ENCODE data around the gene ASTN2. TPM values are rescaled to one million over a fixed set of nuclear protein-coding genes. Genes with fewer than 3 reads are reported as not detected.

The ASTN2 gene
- polyA plus RNA-seq, 1 donor: 4.5 TPM

DNA sequence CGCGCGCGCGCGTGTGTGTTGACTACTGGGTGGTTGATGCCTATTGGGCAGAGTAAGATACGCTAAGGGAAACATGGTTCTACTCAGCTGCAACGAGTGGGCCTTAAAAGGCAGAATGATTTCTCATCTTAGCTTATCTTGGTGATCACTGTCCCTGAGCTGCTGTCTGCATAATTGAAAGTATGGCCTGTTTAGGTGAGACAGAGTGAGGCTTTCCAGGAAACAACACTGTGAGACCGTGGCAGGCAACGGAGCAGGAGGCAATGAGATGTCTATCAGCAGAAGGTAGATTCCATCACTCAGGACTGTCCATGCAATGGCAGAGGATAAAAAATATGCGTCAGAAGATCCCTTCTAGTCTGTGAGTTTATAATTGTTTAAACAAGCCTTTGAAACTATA, 450.6 kb downstream of the ASTN2 start:
- no peak for DNase-seq (ENCODE audit: low read depth)

DNA sequence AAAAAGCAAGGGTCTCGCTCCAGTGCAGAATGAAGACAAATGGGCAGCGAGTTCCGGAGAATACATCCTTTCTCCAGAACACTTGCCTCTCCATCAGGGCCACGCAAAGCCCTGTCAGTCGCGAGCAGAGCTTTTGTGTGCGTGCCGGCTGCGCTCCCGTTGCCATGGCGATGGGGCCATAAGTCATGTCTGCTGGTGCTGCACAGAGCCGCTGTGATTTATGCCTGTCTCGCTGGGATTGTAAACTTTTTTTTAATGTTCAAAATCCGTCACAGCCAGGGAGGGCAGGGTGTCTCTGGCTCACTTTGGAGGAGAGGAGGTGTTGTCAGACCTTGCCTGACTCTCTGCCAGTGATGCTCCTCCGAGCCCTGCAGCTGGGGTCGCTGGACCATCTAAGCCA, 455.0 kb downstream of the ASTN2 start:
- DNase-seq (ENCODE audit: low read depth): no peak

DNA sequence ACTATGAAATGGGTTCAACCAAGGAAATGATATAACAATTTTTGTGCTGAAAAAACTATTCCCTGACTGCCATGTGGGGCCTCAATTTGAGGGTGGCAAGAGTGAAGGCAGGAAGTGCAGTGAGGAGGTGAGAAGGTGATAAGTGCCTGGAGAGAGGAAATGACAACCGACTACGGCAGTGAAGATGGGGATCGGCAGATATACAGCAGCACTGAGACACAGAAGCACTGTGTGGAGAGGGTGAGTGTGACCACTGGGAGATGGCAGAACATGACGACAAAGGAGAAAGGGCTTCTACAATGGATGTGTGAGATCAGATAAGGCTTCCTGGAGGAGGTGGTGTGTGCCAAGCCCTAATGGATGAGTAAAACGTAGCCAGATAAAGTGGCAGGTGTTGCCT, 456.0 kb downstream of the ASTN2 start:
- DNase-seq (ENCODE audit: low read depth): no peak

DNA sequence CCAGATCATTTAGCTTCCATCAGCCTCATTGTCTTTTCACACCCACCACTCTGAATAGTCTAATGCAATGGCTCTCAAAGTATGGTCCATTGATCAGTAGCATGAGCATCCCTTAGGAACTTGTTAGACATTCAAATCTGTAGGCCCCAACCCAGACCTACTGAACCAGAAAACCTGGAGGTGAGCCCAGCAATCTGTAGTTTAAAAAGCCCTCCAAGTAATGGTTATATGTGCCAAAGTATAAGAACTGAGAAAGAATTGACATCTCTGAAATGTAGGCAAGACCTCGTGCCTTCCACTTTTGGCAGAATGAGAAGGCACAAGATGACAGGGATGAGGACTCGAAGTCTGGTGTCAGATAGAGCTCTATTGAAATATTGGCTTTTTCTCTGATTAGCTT, 460.1 kb downstream of the ASTN2 start:
- no peak for DNase-seq (ENCODE audit: low read depth)

DNA sequence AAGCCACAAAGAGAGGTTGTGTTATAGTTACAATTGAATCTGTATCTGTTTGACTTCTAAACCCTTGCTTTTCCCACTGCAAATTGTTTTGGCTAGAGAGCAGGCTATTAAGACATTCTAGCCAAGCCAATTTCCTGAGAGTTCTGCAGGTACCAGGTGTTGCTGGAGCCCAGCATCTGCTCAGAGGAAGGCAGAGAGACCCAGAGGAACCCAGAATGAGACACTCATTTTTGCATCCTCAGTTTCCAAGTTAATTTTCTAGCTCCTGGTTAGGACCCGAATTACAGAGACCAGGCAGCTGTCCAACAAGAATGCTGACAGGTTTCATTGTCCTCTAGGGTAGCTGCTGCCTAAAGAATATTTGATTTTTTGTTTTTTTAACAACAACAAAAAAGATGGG, 461.6 kb downstream of the ASTN2 start:
- no peak for DNase-seq (ENCODE audit: low read depth)

DNA sequence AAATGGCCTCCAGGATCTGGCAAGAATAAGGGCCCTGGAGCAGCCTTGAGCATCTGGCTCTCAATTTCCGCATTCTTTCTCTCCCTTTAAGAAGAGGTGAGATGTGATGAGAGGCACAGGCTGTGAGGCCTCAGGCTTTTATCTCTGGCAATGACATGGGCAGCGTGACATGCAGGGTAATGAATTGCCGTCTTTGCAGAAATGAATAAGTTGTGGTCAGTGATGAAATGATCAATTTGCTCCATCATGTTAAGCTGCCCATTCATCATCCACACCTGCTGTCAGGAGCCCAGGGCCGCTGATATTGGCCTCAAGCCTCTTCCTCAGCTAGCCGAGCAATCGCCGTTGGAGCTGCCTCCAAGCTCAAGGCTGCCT, 462.4 kb downstream of the ASTN2 start:
- DNase-seq (ENCODE audit: low read depth): no peak

DNA sequence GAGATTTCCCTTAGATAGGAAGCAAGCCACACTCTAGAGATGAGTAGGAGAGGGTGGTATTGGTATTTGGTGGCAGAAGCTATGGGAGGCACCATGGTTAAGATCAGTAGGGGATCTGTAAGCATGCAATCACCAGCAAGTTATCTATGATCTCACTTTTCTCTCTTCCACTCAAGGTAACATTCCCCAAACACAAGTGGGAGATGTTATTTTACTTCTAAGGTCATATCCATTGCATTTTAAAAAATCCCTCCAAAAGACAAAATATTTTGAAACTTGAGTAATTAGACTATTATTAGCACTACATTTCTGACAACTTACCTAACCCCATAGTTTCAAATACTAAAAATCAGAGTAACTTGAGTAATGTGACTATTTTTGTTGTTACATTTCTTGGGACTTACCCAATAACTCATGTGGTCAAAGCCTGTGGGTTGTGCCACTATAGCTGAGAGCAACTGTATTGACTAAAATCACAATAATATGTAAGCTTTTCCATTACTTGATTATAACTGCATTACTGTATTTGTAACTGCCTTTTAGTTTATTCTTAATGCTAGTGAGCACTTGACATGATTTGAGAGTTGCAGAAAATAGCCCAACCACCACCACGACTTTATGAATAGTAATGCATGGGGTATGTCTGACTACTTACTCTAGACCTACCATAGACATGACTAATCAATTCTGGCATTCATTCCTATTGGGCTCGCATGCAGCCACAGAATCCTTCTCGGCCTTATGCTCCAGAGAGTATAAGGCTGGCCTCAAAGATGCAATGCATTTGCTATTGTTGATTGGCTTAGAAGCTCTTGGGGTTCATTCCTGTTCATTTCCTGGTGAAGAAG, 463.0 kb downstream of the ASTN2 start:
- no peak for DNase-seq (ENCODE audit: low read depth)

DNA sequence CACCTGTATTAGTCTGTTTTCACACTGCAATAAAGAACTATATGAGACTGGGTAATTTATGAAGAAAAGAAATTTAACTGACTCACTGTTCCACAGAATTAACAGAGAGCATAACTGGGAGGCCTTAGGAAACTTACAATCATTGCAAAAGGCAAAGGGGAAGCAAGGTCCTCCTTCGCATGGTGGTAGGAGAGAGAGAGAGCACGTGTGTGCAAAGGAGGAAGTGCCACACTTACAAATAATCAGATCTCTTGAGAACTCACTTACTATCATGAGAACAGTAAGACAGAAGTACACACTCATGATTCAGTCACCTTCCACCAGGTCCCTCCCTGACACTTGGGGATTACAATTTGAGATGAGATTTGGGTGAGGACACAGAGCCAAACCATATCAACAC, 469.0 kb downstream of the ASTN2 start:
- DNase-seq (ENCODE audit: low read depth): no peak

DNA sequence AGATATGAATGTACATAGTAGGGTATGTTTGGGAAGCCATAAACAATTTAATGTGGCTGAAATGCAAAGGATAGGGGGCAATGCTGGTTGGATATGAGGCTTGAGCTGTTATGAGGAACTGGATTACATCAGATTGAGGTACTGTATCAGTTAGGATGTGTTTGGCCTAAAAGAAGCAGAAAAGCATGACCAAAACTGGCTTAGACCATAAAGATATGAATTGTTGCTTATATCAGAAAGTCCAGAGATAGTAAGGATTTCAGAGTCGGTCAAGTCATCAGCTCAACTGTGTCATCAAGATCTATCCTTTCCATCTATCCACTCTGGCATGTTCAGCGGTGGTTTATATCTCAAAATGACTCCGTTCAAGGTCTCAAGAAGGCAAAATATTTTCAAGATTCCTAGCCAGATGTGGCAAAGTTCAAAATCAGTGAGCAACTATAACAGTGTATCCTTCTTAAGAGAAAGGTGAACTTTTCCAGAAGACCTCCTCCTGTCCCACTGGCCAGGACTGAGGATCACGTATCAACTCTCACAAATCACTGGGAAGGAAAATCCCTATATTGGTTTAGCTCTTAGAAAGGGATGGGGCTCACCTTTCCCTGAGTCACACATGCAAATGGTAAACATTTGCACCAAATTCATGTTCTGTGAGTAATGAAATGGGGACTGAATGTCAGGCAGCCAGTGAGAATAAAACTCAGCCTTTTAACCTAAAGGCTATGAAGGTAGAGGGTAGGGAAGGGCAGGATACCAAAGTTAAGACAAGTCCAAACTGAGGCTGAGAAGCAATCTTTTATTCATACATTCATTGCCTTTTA, 469.9 kb downstream of the ASTN2 start:
- no peak for DNase-seq (ENCODE audit: low read depth)

DNA sequence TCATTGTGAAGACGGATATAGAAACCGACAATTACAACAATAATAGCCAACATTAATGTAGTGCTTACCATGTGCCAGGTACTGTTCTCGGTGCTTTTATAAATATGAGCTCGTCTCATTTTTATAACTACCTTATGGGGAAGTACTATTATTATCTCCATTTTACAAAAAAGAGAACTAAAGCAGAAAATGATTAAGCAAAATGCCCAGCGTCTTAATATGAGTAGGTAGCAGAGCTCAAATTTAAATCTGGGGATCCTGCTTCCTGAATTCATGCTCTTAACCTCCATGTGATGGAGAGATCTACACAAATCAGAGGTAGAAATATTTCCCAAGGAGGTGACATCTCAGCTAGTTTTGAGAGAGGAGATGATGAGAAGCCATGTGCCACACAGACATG, 470.9 kb downstream of the ASTN2 start:
- DNase-seq (ENCODE audit: low read depth): no peak

DNA sequence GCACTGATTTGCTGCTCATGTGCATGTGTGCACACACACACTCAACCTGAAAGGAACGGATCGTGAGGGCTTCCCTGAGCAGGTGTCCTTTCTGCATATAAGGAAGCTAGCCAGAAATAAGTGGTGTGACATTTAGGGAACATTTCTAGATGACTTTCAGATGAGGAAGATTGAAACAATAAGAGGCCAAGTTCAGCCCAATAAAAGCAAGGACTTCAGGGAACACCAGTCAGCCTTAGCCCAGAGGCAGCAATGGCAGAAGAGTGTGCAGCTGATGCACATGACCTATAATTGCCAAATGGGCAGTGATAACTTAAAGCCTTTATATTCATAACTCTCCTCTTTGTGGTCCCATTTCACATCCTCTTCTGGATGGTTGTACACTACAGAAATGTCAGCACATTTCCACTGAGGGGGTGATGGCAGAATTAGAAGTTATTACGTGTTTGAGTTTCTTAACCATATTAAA, 472.2 kb downstream of the ASTN2 start:
- no peak for DNase-seq (ENCODE audit: low read depth)

DNA sequence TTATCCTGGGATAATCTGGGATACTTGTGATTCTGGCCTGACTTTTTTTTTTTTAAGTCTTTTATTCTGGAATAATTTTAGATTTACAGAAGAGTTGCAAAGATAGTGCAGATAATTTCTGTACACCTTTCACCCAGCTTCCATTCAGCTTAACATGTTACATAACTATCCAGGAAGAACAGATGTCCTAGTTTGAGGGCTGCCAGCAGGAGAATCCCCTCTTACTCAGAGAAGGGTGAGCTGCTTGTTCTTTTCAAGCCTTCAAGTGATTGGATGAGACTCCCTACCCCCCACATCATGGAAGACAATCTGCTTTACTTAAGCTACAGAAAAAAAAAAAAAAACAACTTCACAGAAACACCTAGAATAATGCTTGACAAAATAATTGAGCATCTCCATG, 473.6 kb downstream of the ASTN2 start:
- no peak for DNase-seq (ENCODE audit: low read depth)

DNA sequence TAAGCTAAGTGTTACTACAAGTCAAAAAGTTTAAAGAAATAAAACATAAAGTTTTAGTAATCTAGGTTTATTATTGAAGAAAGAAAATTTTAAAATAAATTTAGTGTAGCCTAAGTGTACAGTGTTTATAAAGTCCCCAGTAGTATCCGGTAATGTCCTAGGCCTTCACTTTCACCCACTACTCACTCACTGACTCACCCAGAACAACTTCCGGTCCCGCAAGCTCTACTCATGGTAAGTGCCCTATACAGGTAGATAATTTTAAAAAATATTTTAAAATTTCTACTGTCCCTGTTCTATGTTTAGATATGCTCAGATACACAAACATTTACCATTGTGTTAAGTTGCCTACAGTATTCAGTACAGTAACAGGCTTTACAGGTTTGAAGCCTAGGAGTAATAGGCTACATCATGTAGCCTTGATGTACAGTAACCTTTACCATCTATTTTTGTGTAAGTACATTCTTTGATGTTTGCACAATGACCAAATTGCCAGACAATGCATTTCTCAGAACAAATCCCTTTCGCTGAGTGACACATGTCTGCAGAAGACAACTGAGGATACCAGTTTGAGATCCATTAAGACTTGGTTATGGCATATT, 474.1 kb downstream of the ASTN2 start:
- no peak for DNase-seq (ENCODE audit: low read depth)

DNA sequence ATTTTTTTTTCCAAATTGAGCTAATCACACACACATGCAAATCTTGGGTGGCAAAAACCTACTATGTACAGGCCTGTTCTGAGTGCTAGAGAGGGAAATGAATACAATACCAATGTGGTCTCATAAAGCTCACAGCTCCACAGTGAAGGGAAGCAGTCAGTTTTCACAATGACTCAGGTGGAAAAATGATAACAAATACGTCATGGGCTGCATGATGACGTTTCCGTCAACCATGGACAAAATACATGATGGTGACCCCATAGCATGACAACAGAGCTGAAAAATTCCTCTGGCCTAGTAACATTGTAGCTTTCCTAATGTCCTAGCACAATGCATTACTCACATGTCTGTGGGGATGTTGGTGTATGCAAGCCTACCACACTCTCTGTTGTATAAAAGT, 475.2 kb downstream of the ASTN2 start:
- DNase-seq (ENCODE audit: low read depth): no peak

DNA sequence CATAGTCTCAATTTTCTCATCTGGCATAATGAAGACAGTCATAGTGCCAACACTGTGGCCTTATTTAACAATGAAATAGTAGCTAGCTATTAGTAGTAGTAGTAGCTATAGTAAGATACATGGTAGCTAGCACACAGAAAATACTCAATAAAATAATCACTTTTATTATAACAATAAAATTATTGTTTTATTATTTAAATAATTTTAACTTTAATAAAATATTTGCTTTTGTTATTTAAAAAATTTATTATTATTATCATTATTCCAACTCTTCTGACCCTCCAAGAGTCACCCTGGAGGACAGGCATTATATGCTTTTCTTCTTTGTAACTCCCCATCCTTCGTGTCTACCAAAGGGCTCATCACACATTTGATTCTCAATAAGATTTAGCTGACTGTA, 475.7 kb downstream of the ASTN2 start:
- no peak for DNase-seq (ENCODE audit: low read depth)

DNA sequence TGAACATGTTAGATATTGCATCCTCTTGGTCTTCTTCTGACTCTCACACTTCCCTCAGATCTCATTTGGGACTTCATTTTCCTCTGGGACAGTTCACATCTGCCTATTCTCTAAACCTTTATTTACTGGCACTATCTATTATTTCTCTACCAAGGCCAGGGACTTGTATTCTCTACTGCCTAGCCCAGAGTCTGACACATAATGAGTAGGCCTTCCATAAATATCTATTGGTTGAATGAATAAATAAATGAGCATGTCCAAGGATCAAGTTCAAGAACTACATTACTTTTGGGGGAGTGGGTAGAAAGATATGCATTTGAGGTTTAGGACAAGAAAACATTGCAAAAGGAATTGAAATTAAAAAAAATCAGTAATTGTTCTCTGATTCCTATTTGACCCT, 477.5 kb downstream of the ASTN2 start:
- DNase-seq (ENCODE audit: low read depth): no peak

DNA sequence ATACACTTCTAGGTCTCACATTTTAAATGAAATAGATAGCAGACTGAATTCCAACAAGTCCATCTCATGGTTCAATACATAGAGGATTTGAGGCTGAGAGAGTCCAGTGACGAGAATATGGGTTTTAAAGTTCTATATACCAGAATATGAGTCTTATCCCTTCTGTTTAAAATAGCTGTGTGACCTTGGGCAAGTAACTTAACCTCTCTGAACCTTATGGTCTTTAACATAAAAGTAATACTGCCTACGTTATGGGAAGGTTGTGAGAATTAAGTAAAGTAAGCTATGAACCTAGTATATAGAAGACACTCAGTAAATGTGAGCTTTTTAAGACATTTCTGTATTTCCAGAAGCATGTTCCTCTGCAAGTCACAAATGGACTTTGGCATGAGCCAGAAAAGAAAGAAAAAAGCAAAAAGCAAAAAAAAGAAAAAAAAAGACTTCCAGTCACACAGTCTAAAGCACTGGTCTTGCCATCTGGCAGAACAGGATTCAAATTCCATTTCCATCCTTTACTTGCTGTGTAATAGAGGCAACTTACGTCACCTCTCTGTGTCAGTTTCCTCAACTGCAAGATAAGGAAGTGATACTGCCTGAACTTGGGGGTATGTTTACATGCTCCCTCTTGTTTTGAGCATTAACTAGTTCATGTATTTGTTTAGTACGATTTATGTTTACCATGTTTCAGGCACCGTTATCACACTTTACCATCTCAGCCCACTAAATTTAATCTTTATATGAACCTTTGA, 479.5 kb downstream of the ASTN2 start:
- DNase-seq (ENCODE audit: low read depth): no peak

DNA sequence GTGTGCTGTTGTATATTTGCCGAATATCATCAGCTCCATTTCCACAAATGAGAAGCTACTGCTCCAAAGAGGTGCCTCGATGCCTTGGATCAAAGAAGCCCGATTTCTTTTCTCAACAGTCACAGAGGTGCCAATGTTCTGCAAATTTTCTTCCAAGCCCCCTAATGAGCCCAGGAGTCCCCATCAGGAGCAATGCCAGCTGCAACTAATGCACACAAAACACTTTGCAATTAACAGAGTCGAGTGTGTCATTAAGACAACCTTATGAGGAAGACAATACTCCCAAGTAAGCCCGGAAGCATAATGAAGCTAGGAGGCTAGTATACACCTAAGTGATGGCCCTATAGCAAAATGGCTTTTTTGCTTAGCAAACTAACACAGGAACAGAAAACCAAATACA, 480.7 kb downstream of the ASTN2 start:
- no peak for DNase-seq (ENCODE audit: low read depth)

DNA sequence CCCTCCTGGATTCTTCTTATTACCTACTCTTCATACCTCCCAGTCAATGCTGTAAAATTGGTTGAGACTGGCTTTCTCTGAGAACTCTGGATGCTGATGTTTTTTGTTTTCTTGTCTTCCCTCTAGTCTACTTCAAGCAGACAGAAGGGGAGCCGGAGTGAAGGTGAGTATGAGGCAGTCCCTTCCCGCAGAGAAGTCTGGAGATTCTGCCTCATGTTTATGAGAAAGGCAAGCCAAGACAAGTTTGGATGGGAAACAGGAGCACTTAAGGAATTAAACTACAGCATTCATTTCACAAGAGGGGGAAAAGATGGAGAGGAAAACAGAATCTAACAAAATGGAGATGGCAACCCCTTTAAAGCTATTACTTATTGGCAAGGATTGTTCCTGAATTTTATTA, 481.6 kb downstream of the ASTN2 start:
- no peak for DNase-seq (ENCODE audit: low read depth)

DNA sequence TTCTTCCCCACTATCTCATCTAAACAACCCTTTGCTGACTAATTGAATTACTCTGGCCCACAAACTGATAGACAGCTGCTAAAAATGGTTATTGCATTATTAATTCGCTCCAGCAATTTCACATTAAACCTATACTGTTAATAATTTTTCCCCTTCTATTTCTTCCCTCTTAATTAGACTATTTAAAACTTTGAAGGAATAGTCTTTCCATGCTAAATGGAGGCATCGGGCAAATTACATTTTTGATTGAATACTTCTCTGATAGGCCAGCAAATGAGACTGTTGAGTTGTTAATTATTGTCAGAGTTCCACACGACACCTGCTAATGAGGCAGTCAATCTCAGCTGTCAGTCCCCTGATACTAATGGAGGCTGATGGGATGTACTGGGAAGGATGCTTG, 485.2 kb downstream of the ASTN2 start:
- no peak for DNase-seq (ENCODE audit: low read depth)

DNA sequence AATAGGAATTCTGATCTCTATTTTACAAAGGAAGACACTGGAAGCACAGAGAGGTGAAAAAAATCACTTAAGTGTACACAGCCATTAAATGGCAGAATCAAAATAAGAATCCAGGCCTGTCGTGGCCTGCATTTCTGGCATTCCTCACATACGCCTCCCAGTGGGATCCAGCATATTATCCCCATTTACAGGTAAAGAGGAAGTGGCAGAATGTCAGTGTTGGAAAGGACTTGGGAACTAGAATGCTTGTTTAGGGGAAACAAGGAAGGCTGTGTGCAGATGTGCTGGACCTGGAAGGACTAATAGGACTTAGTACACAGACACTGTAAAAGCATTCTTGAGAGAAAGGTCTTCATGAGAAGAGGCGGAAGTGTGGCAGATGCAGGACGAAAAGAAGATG, 486.0 kb downstream of the ASTN2 start:
- no peak for DNase-seq (ENCODE audit: low read depth)

DNA sequence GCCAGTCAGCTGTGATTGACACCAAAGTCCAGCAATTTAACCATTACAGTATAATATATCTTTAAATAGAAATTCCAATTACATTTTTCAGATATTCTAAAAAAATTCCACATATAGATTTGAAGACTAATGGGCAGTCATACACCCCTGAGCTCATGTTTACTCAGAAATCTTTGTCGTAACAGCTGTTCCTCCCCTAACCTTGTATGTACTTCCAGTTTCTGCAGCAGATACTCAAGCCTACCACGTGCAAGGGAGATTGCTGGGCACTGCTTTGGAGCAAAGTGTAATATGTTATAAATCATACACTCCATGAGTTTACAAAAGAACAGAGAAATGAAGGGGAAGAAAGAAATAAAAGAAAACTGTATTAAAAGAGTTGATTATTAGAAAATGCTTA, 486.6 kb downstream of the ASTN2 start:
- no peak for DNase-seq (ENCODE audit: low read depth)

Data from forelimb muscle (tissue), 1 donor.